Activated naive CD4-positive, alpha-beta T cell treated with anti-CD3 and anti-CD28 coated beads, Interleukin-2, amount 10 ng/mL, durations not matched to agents 7 days and 5 days (primary cell): ENCODE results near the gene CORIN.

Experiments
- CTCF ChIA-PET: fragments of 350-600 bp; sonication (Branson Sonifier 250); formaldehyde crosslinking; loops from one replicate; lab custom pipeline; 2021; ENCODE audit warnings: antibody characterized with exemption; lab: Charles Lee
- DNase-seq: peaks from one replicate; pipeline ENCODE4 v3.0.0-alpha.2; 2020
- H3K27ac Mint-ChIP-seq: one replicate; pipeline ENCODE4 v1.8.0; 2021; ENCODE audit warnings: mild to moderate bottlenecking, moderate library complexity, mixed read lengths
- H3K27me3 Mint-ChIP-seq: one replicate; pipeline ENCODE4 v1.8.0; 2021; ENCODE audit warnings: mild to moderate bottlenecking, mixed read lengths
- H3K36me3 Mint-ChIP-seq: one replicate; pipeline ENCODE4 v1.8.0; 2021; ENCODE audit warnings: mixed read lengths
- H3K4me1 Mint-ChIP-seq: one replicate; pipeline ENCODE4 v1.8.0; 2021; ENCODE audit warnings: mixed read lengths
- H3K4me3 Mint-ChIP-seq: one replicate; pipeline ENCODE4 v1.8.0; 2021; ENCODE audit warnings: mild to moderate bottlenecking, moderate library complexity, mixed read lengths
- H3K9me3 Mint-ChIP-seq: one replicate; pipeline ENCODE4 v1.8.0; 2021; ENCODE audit warnings: mixed read lengths

CORIN gene

GRCh38 chr4:47640911-47641310 lies 197.0 kb downstream of the CORIN start:
- H3K9me3 Mint-ChIP-seq = peaks cover 5% of the 10 kb centered on the region
- H3K27me3 Mint-ChIP-seq = peaks cover 9% of the 10 kb centered on the region
- no peak overlapping the region for H3K27ac Mint-ChIP-seq
- no peaks in the 10 kb centered on the region for H3K36me3 Mint-ChIP-seq
- DNase-seq = no peak
- no peak overlapping the region for H3K4me3 Mint-ChIP-seq
- CTCF ChIA-PET = no interaction called here
- no peaks in the 10 kb centered on the region for H3K4me1 Mint-ChIP-seq

- H3K9me3 Mint-ChIP-seq = peaks cover 5% of the 10 kb centered on the region
- no peak overlapping the region for H3K27ac Mint-ChIP-seq
- no peak overlapping the region for H3K4me3 Mint-ChIP-seq
- no peaks in the 10 kb centered on the region for H3K4me1 Mint-ChIP-seq
- H3K36me3 Mint-ChIP-seq = no peaks in the 10 kb centered on the region
- H3K27me3 Mint-ChIP-seq = peaks cover 9% of the 10 kb centered on the region
- DNase-seq = no peak
- CTCF ChIA-PET = no interaction called here
Observed at GRCh38 chr4:47639531-47639930, 198.3 kb downstream of the CORIN start.

- H3K4me1 Mint-ChIP-seq = no peaks in the 10 kb centered on the region
- no peak for DNase-seq
- peaks cover 6% of the 10 kb centered on the region for H3K27me3 Mint-ChIP-seq
- no peaks in the 10 kb centered on the region for H3K9me3 Mint-ChIP-seq
- CTCF ChIA-PET = no interaction called here
- H3K27ac Mint-ChIP-seq = no peak overlapping the region
- H3K36me3 Mint-ChIP-seq = no peaks in the 10 kb centered on the region
- H3K4me3 Mint-ChIP-seq = no peak overlapping the region
Observed at GRCh38 chr4:47631161-47631560, 206.7 kb downstream of the CORIN start.

- Mint-ChIP-seq H3K27ac (no peak overlapping the region), H3K9me3 (no peaks in the 10 kb centered on the region), H3K4me1 (no peaks in the 10 kb centered on the region), H3K27me3 (no peaks in the 10 kb centered on the region), H3K36me3 (no peaks in the 10 kb centered on the region), H3K4me3 (no peak overlapping the region)
- CTCF ChIA-PET = no interaction called here
- DNase-seq = no peak
Observed at GRCh38 chr4:47624031-47624441, 213.8 kb downstream of the CORIN start.

- no peaks in the 10 kb centered on the region for H3K36me3 Mint-ChIP-seq
- H3K4me1 Mint-ChIP-seq = no peaks in the 10 kb centered on the region
- no peak for DNase-seq
- no peaks in the 10 kb centered on the region for H3K9me3 Mint-ChIP-seq
- CTCF ChIA-PET = no interaction called here
- no peak overlapping the region for H3K27ac Mint-ChIP-seq
- H3K27me3 Mint-ChIP-seq = no peaks in the 10 kb centered on the region
- H3K4me3 Mint-ChIP-seq = no peak overlapping the region
Observed at GRCh38 chr4:47621181-47621580, 216.7 kb downstream of the CORIN start.

- H3K4me1 Mint-ChIP-seq = no peaks in the 10 kb centered on the region
- H3K36me3 Mint-ChIP-seq = no peaks in the 10 kb centered on the region
- CTCF ChIA-PET = no interaction called here
- H3K9me3 Mint-ChIP-seq = no peaks in the 10 kb centered on the region
- H3K27me3 Mint-ChIP-seq = no peaks in the 10 kb centered on the region
- H3K27ac Mint-ChIP-seq = no peak overlapping the region
- H3K4me3 Mint-ChIP-seq = no peak overlapping the region
- DNase-seq = no peak
Observed at GRCh38 chr4:47619691-47620090, 218.2 kb downstream of the CORIN start.

DNA sequence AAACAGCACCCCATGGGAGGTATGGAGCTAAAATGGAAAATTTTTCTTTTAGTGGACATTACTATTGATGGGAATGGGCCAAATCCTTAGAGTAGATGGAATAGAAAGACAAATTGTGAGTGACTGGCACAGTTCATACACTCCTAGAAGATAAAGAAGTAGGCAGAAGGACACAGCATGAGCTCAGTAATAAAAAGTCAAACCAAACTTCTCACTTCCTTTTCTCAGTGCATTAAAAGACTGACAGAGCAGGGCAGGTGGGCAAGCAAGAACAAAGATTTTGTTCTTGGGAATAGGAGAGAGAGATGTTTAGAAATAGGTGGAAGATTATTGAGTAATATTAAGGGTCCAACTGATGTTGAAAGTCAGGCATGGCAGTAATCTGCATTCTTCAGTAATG lies 220.3 kb downstream of the CORIN start:
- Mint-ChIP-seq H3K27ac (no peak overlapping the region), H3K4me1 (no peaks in the 10 kb centered on the region), H3K36me3 (no peaks in the 10 kb centered on the region), H3K4me3 (no peak overlapping the region), H3K9me3 (no peaks in the 10 kb centered on the region), H3K27me3 (no peaks in the 10 kb centered on the region)
- CTCF ChIA-PET = no interaction called here
- DNase-seq = no peak

DNA sequence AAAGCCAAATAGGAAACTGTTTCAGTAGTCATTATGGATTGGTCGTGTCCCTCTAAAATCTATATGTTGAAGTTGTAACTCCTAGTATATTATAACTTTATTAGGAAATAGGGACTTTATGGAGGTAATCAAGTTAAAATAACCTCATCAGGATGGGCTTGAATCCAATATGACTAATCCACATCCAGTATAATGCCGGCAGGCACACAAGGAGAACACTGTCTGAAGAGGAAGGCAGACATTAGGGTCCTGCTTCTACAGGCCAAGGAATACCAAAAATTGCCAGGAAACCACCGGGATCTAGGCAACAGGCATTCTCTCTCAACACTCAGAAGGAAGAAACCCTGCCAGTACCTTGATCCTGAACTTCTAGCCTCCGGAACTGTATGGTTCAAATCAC lies 222.5 kb downstream of the CORIN start:
- H3K4me1 Mint-ChIP-seq = no peaks in the 10 kb centered on the region
- H3K27me3 Mint-ChIP-seq = no peaks in the 10 kb centered on the region
- no peak for DNase-seq
- H3K4me3 Mint-ChIP-seq = no peak overlapping the region
- CTCF ChIA-PET = no interaction called here
- no peaks in the 10 kb centered on the region for H3K36me3 Mint-ChIP-seq
- no peak overlapping the region for H3K27ac Mint-ChIP-seq
- no peaks in the 10 kb centered on the region for H3K9me3 Mint-ChIP-seq

- DNase-seq = no peak
Observed at GRCh38 chr4:47612116-47613023, 225.5 kb downstream of the CORIN start.

DNA sequence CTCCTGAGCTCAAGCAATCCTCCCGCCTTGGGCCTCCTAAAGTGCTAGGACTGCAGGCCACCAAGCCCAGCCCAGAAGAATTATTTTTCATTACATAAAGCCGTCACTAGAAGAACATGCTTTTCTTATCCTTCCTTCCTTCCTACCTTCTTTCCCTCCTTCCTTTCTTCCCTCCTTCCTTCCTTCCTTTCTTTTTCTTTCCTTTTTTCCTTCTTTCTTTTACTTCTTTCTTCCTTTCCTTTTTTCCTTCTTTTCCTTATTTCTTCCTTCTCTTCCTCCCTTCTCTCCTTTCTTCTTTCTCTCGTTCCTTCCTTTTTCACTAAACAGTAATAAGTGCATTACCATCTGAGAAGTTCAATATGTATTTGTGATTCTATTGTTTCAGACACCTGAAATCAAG lies 231.4 kb downstream of the CORIN start:
- Mint-ChIP-seq H3K27me3 (peaks cover 5% of the 10 kb centered on the region), H3K9me3 (no peaks in the 10 kb centered on the region), H3K4me1 (no peaks in the 10 kb centered on the region), H3K36me3 (no peaks in the 10 kb centered on the region), H3K27ac (no peak overlapping the region), H3K4me3 (no peak overlapping the region)
- CTCF ChIA-PET = no interaction called here
- no peak for DNase-seq

More at GRCh38 chr4:47612116-47613023, 225.5 kb downstream of the CORIN start:
- Mint-ChIP-seq H3K4me1 (no peaks in the 10 kb centered on the region), H3K9me3 (no peaks in the 10 kb centered on the region), H3K27ac (no peak overlapping the region), H3K4me3 (no peak overlapping the region), H3K36me3 (no peaks in the 10 kb centered on the region), H3K27me3 (no peaks in the 10 kb centered on the region)
- CTCF ChIA-PET = no interaction called here

- Mint-ChIP-seq H3K36me3 (no peaks in the 10 kb centered on the region), H3K4me1 (no peaks in the 10 kb centered on the region), H3K27ac (no peak overlapping the region), H3K9me3 (no peaks in the 10 kb centered on the region), H3K27me3 (no peaks in the 10 kb centered on the region), H3K4me3 (no peak overlapping the region)
- no peak for DNase-seq
- CTCF ChIA-PET = no interaction called here
Observed at GRCh38 chr4:47598896-47599295, 239.0 kb downstream of the CORIN start.

DNA sequence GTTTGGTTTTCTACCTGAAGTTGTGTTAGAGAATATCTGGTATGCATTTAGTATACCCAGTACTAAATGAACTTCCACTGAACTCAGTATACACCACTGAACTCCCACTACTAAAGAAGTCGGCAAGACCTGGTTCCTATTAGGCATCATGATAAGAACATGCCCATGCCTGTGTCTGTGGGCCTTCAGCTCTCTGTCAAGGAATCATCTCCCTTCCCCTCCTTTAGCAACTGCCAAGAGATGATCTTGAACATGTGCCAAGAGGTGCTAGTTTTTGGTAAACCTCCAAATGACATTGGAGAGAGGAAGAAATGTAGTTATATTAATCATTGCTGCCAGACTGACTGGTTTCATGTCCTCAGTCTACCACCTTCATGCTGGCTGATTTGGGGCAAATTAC lies 239.5 kb downstream of the CORIN start:
- DNase-seq = no peak
- no peaks in the 10 kb centered on the region for H3K27me3 Mint-ChIP-seq
- H3K27ac Mint-ChIP-seq = no peak overlapping the region
- no peak overlapping the region for H3K4me3 Mint-ChIP-seq
- no peaks in the 10 kb centered on the region for H3K36me3 Mint-ChIP-seq
- CTCF ChIA-PET = no interaction called here
- no peaks in the 10 kb centered on the region for H3K4me1 Mint-ChIP-seq
- no peaks in the 10 kb centered on the region for H3K9me3 Mint-ChIP-seq

DNA sequence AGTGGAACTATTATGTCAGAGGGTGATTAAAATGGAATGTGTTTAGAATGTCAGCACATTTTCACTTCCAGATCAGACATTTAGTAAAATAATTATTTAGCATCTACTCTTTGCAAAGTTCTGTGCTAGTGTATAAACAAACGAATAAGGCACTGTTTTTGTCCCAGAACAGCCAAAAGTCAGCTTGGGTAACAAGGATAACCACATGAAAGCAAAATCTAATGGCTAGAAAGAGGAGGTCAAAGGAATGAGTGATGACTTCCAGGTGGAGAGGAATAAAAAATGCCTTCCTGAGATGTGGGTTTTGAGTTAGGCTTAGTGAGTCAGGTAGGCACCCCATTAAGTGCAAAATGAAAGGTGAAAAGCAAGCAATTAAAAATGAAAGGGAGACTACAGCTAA lies 240.2 kb downstream of the CORIN start:
- H3K4me1 Mint-ChIP-seq = no peaks in the 10 kb centered on the region
- no peaks in the 10 kb centered on the region for H3K9me3 Mint-ChIP-seq
- H3K4me3 Mint-ChIP-seq = no peak overlapping the region

GRCh38 chr4:47590325-47590724 lies 247.5 kb downstream of the CORIN start:
- no peaks in the 10 kb centered on the region for H3K36me3 Mint-ChIP-seq
- H3K27me3 Mint-ChIP-seq = no peaks in the 10 kb centered on the region
- no peaks in the 10 kb centered on the region for H3K4me1 Mint-ChIP-seq
- H3K4me3 Mint-ChIP-seq = no peak overlapping the region
- CTCF ChIA-PET = no interaction called here
- H3K9me3 Mint-ChIP-seq = no peaks in the 10 kb centered on the region
- DNase-seq = no peak
- H3K27ac Mint-ChIP-seq = no peak overlapping the region

More for the DNA sequence above, 240.2 kb downstream of the CORIN start:
- CTCF ChIA-PET = no interaction called here
- DNase-seq = no peak
- no peak overlapping the region for H3K27ac Mint-ChIP-seq
- no peaks in the 10 kb centered on the region for H3K36me3 Mint-ChIP-seq
- H3K27me3 Mint-ChIP-seq = no peaks in the 10 kb centered on the region

DNA sequence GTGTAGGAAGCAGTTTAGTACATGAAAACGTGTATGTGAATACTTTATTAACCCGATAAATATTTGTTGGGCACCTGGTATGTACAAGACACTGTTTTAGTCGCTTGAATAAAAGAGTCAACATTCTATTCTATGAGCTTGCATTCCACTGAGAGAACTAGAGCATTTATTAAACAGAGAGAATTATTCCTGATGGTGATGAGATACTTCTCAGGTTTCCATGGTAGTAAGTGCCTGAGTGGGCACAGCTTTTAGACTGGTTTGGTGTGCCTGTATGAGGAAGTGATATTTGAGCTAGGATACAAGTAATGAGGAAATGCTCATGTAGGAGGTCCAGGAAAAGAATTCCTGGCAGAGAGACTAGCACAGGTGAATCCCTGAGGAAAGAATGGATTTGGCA lies 258.6 kb downstream of the CORIN start:
- no peaks in the 10 kb centered on the region for H3K36me3 Mint-ChIP-seq
- H3K4me3 Mint-ChIP-seq = no peak overlapping the region
- H3K9me3 Mint-ChIP-seq = no peaks in the 10 kb centered on the region
- H3K4me1 Mint-ChIP-seq = no peaks in the 10 kb centered on the region
- H3K27me3 Mint-ChIP-seq = no peaks in the 10 kb centered on the region
- no peak for DNase-seq
- H3K27ac Mint-ChIP-seq = no peak overlapping the region
- CTCF ChIA-PET = no interaction called here
